Measurements from ENCODE around the gene TFEB. TPM values are rescaled to one million over a fixed set of nuclear protein-coding genes. Genes with fewer than 3 reads are reported as not detected.

TFEB gene
- total and polyA plus RNA-seq, 4 donors = 13.3 to 38.4 (median 27.8) TPM

- ATAC-seq (ENCODE audit: insufficient read depth, low FRiP score) (peak; percentile 14), DNase-seq (no peak)
- TF ChIP-seq CTCF (IDR thresholded peaks at IDR 0.05; ENCODE audit: control extremely low read depth, extremely low read depth) = no peak
- Histone ChIP-seq H3K9me3 (ENCODE audit: control insufficient read depth in 4 of 4, insufficient read depth in 3 of 4, low read length in 3 of 4) (no peaks in the 10 kb centered on the region), H3K4me1 (ENCODE audit: control insufficient read depth in 5 of 5, insufficient read depth in 5 of 5, low read length in 5 of 5) (peaks cover 0 to 20% (median 0%) of the 10 kb centered on the region in 5 donors), H3K27ac (ENCODE audit: low read depth in 1 of 2, low read length in 1 of 2) (peak overlapping the region in 1 of 2 donors; percentile 62), H3K4me3 (no peak overlapping the region), H3K36me3 (ENCODE audit: control insufficient read depth in 4 of 4, insufficient read depth in 4 of 4, low read length in 4 of 4) (peaks cover 0 to 24% (median 4%) of the 10 kb centered on the region in 4 donors), H3K27me3 (ENCODE audit: control insufficient read depth in 3 of 3, insufficient read depth in 3 of 3, low read length in 2 of 3) (no peaks in the 10 kb centered on the region), H3K9ac (ENCODE audit: insufficient read depth in 1 of 2, low read length in 2 of 2) (peak overlapping the region in 1 of 2 donors; percentile 23)
- WGBS, 2 donors = 6 to 13% methylated on average over 18 of the region's 18 CpGs
Observed at GRCh38 chr6:41683273-41683522, 52.2 kb downstream of the TFEB start.

GRCh38 chr6:41682497-41683272 lies 52.7 kb downstream of the TFEB start:
- no peak for TF ChIP-seq CTCF (IDR thresholded peaks at IDR 0.05; ENCODE audit: control extremely low read depth, extremely low read depth)
- ATAC-seq (ENCODE audit: insufficient read depth, low FRiP score) (no peak), DNase-seq (no peak)
- Histone ChIP-seq H3K9ac (ENCODE audit: insufficient read depth in 1 of 2, low read length in 2 of 2) (peak overlapping the region in 1 of 2 donors; percentile 23), H3K4me3 (no peak overlapping the region), H3K9me3 (ENCODE audit: control insufficient read depth in 4 of 4, insufficient read depth in 3 of 4, low read length in 3 of 4) (no peaks in the 10 kb centered on the region), H3K4me1 (ENCODE audit: control insufficient read depth in 5 of 5, insufficient read depth in 5 of 5, low read length in 5 of 5) (peaks cover 0 to 20% (median 0%) of the 10 kb centered on the region in 5 donors), H3K36me3 (ENCODE audit: control insufficient read depth in 4 of 4, insufficient read depth in 4 of 4, low read length in 4 of 4) (peaks cover 0 to 19% (median 3%) of the 10 kb centered on the region in 4 donors), H3K27ac (ENCODE audit: low read depth in 1 of 2, low read length in 1 of 2) (peak overlapping the region in 1 of 2 donors; percentile 62), H3K27me3 (ENCODE audit: control insufficient read depth in 3 of 3, insufficient read depth in 3 of 3, low read length in 2 of 3) (no peaks in the 10 kb centered on the region)
- 41 to 48% methylated on average over 31 of the region's 31 CpGs for WGBS, 2 donors

GRCh38 chr6:41682056-41682477 lies 53.3 kb downstream of the TFEB start:
- H3K36me3 ChIP-seq (ENCODE audit: control insufficient read depth in 4 of 4, insufficient read depth in 4 of 4, low read length in 4 of 4) = peaks cover 0 to 17% (median 3%) of the 10 kb centered on the region in 4 donors
- DNase-seq (peak; percentile 95 to 96 (median 95)), ATAC-seq (ENCODE audit: insufficient read depth, low FRiP score) (peak; percentile 89)
- H3K27me3 ChIP-seq (ENCODE audit: control insufficient read depth in 3 of 3, insufficient read depth in 3 of 3, low read length in 2 of 3) = no peaks in the 10 kb centered on the region
- H3K4me1 ChIP-seq (ENCODE audit: control insufficient read depth in 5 of 5, insufficient read depth in 5 of 5, low read length in 5 of 5) = peaks cover 0 to 20% (median 0%) of the 10 kb centered on the region in 5 donors
- no peaks in the 10 kb centered on the region for H3K9me3 ChIP-seq (ENCODE audit: control insufficient read depth in 4 of 4, insufficient read depth in 3 of 4, low read length in 3 of 4)
- WGBS, 2 donors = 4 to 5% methylated on average over 9 of the region's 9 CpGs
- H3K9ac ChIP-seq (ENCODE audit: insufficient read depth in 1 of 2, low read length in 2 of 2) = no peak overlapping the region
- peak; percentile 75 for TF ChIP-seq CTCF (IDR thresholded peaks at IDR 0.05; ENCODE audit: control extremely low read depth, extremely low read depth)
- H3K4me3 ChIP-seq = no peak overlapping the region
- no peak overlapping the region for H3K27ac ChIP-seq (ENCODE audit: low read depth in 1 of 2, low read length in 1 of 2)

Data from lung (tissue), 12 donors.